GM19239 (cell line): ENCODE data around the gene FARP1.

Experiments used
- DNase-seq: peaks from one replicate; pipeline ENCODE4 v3.0.0; 2011; ENCODE audit warnings: low spot score; ENCODE audit not compliant: insufficient read length
- FAIRE-seq: peaks from 2 replicates; lab custom pipeline; 2011; peaks lifted over from hg19 to GRCh38; lab: Jason Lieb, UNC

Gene FARP1

GRCh38 chr13:98462946-98463345 is 320.1 kb downstream of the FARP1 start:
- DNase-seq (no peak), FAIRE-seq (no peak)

- peak; percentile 42 for FAIRE-seq
- DNase-seq = no peak
These were observed 323.8 kb downstream of the FARP1 start for GRCh38 chr13:98466634-98467236.

- no peak for FAIRE-seq
- DNase-seq = no peak
These were observed 324.5 kb downstream of the FARP1 start for GRCh38 chr13:98467263-98467985.

- FAIRE-seq = no peak
- no peak for DNase-seq
These were observed 325.5 kb downstream of the FARP1 start for GRCh38 chr13:98468361-98468760.

- no peak for FAIRE-seq
- no peak for DNase-seq
These were observed 326.0 kb downstream of the FARP1 start for GRCh38 chr13:98468929-98469328.

GRCh38 chr13:98470920-98471319 is 328.0 kb downstream of the FARP1 start:
- FAIRE-seq (no peak), DNase-seq (no peak)

GRCh38 chr13:98471934-98472333 is 329.0 kb downstream of the FARP1 start:
- FAIRE-seq = no peak
- no peak for DNase-seq

- FAIRE-seq = no peak
- no peak for DNase-seq
These were observed 330.4 kb downstream of the FARP1 start for GRCh38 chr13:98473135-98473787.

- DNase-seq (no peak), FAIRE-seq (no peak)
These were observed 330.9 kb downstream of the FARP1 start for GRCh38 chr13:98473788-98474144.

- FAIRE-seq (no peak), DNase-seq (no peak)
These were observed 331.4 kb downstream of the FARP1 start for GRCh38 chr13:98474292-98474691.

- FAIRE-seq (no peak), DNase-seq (no peak)
These were observed 331.9 kb downstream of the FARP1 start for GRCh38 chr13:98474761-98475160.

- no peak for DNase-seq
- FAIRE-seq = no peak
These were observed 332.6 kb downstream of the FARP1 start for GRCh38 chr13:98475522-98475921.

GRCh38 chr13:98476106-98476505 is 333.2 kb downstream of the FARP1 start:
- DNase-seq (peak; percentile 48), FAIRE-seq (no peak)

GRCh38 chr13:98476538-98476966 is 333.7 kb downstream of the FARP1 start:
- FAIRE-seq = peak; percentile 100
- DNase-seq = peak; percentile 91

GRCh38 chr13:98478189-98479129 is 335.6 kb downstream of the FARP1 start:
- peak; percentile 43 for DNase-seq
- peak; percentile 92 for FAIRE-seq

GRCh38 chr13:98479496-98480003 is 336.7 kb downstream of the FARP1 start:
- no peak for FAIRE-seq

GRCh38 chr13:98480915-98481877 is 338.3 kb downstream of the FARP1 start:
- peak; percentile 79 for FAIRE-seq
- DNase-seq = no peak

More at GRCh38 chr13:98479496-98480003, 336.7 kb downstream of the FARP1 start:
- DNase-seq = no peak

- DNase-seq (no peak), FAIRE-seq (no peak)
These were observed 339.9 kb downstream of the FARP1 start for GRCh38 chr13:98482476-98483444.
